Measurements from ENCODE around the gene TMEM245. TPM values are rescaled to one million over a fixed set of nuclear protein-coding genes. Genes with fewer than 3 reads are reported as not detected.

The TMEM245 gene
- total and polyA plus RNA-seq, 2 donors (not counting 3 experiments of a cell fraction or from before 2014, with no cell fraction given), result 44.2 to 48.0 TPM

DNA sequence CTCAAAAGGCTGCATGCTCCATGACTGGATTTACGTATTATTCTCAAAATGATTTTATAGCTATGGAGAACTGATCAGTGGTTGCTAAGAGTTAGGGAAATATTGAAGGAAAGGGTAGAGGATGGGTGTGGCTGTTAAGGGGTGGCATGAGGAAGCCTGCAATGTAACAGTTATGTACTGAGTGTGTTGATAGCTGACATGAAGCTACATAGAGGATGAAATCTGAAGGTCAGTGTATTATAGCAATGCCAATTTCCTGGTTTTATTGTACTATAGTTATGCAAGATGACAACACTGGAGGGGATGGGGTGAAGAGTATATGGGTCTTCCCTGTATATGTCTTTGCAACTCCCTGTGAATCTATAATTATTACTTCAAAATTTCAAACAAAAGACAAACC lies 51.0 kb downstream of the TMEM245 start:
- Histone ChIP-seq H3K9me3 (replicated peaks; ENCODE audit: control insufficient read depth, insufficient read depth, low read length) (no peaks in the 10 kb centered on the region), H3K79me2 (ENCODE audit: control insufficient read depth, insufficient read depth, low read length) (no peaks in the 10 kb centered on the region), H3K9me1 (replicated peaks; ENCODE audit: control insufficient read depth, extremely low read depth, insufficient read depth, low read length) (no peaks in the 10 kb centered on the region), H3K4me2 (ENCODE audit: insufficient read depth, low read length) (no peak overlapping the region), H3K4me3 (replicated peaks in 1 of 3; ENCODE audit: insufficient read depth in 1 of 3, low read depth in 1 of 3, low read length in 3 of 3) (no peak overlapping the region), H3K9ac (replicated peaks; ENCODE audit: extremely low read depth, insufficient read depth, low read length) (no peak overlapping the region), H3K27me3 (ENCODE audit: control insufficient read depth in 2 of 2, insufficient read depth in 2 of 2, low read length in 2 of 2) (no peaks in the 10 kb centered on the region), H3K36me3 (ENCODE audit: control insufficient read depth in 2 of 2, extremely low read depth in 1 of 2, insufficient read depth in 2 of 2, low read length in 2 of 2) (peaks cover 8 to 18% of the 10 kb centered on the region in 2 experiments), H3K27ac (ENCODE audit: insufficient read depth, low read depth, low read length) (no peak overlapping the region), H4K20me1 (replicated peaks; ENCODE audit: control insufficient read depth, extremely low read depth, insufficient read depth, low read length) (no peaks in the 10 kb centered on the region), H2AFZ (ENCODE audit: low read depth, low read length) (no peak overlapping the region), H3K4me1 (ENCODE audit: control insufficient read depth, extremely low read depth, insufficient read depth, low read length) (peaks cover 14% of the 10 kb centered on the region)
- CTCF ChIA-PET, result interaction anchor here (1.1 kb wide), 1 partner anchor 401 kb away, joined by 4 read pairs; no protein-coding TSS in a partner anchor
- FAIRE-seq, result no peak
- no peak for DNase-seq (ENCODE audit: low read depth, low spot score)
- intact Hi-C loops (cut with micrococcal nuclease) (no loop called here), dilution Hi-C loops (cut with MboI; ENCODE audit: extremely low pct_ligation_motif_present, low sequenced_read_pairs) (no loop called here)
- TF ChIP-seq EZH2 (IDR thresholded peaks at IDR 0.05; ENCODE audit: borderline replicate concordance, low read depth, low read length, severe bottlenecking), result no peak
- no peak for TF ChIP-seq CTCF (IDR thresholded peaks at IDR 0.05; ENCODE audit: extremely low read depth in 1 of 2, insufficient read depth in 1 of 2, low read depth in 1 of 2, low read length in 2 of 2)
- no peak for TF ChIP-seq POLR2AphosphoS5 (IDR thresholded peaks at IDR 0.05; ENCODE audit: insufficient read depth, low read depth, low read length)
- POLR2A ChIA-PET, result interaction anchor here (0.6 kb wide), 1 partner anchor 940 kb away, joined by 5 read pairs; no protein-coding TSS in a partner anchor
- BruUV-seq (replicated peaks), result no TSS peak

GRCh38 chr9:109064963-109065702 lies 54.6 kb downstream of the TMEM245 start:
- CTCF ChIA-PET, result interaction anchor here (1.0 to 1.1 kb wide), 2 partner anchors 51 to 111 kb away, joined by 3 read pairs; no protein-coding TSS in a partner anchor
- peaks cover 6 to 16% of the 10 kb centered on the region in 2 experiments for H3K36me3 ChIP-seq (ENCODE audit: control insufficient read depth in 2 of 2, extremely low read depth in 1 of 2, insufficient read depth in 2 of 2, low read length in 2 of 2)
- no peak overlapping the region for H3K4me2 ChIP-seq (ENCODE audit: insufficient read depth, low read length)
- no peak overlapping the region for H3K4me3 ChIP-seq (replicated peaks in 1 of 3; ENCODE audit: insufficient read depth in 1 of 3, low read depth in 1 of 3, low read length in 3 of 3)
- no peak overlapping the region for H3K9ac ChIP-seq (replicated peaks; ENCODE audit: extremely low read depth, insufficient read depth, low read length)
- no peaks in the 10 kb centered on the region for H3K79me2 ChIP-seq (ENCODE audit: control insufficient read depth, insufficient read depth, low read length)
- peaks cover 14% of the 10 kb centered on the region for H3K4me1 ChIP-seq (ENCODE audit: control insufficient read depth, extremely low read depth, insufficient read depth, low read length)
- no peaks in the 10 kb centered on the region for H3K9me3 ChIP-seq (replicated peaks; ENCODE audit: control insufficient read depth, insufficient read depth, low read length)
- POLR2A ChIA-PET, result no interaction called here
- FAIRE-seq, result no peak
- H3K27me3 ChIP-seq (ENCODE audit: control insufficient read depth in 2 of 2, insufficient read depth in 2 of 2, low read length in 2 of 2), result no peaks in the 10 kb centered on the region
- no peak overlapping the region for H2AFZ ChIP-seq (ENCODE audit: low read depth, low read length)
- no peaks in the 10 kb centered on the region for H4K20me1 ChIP-seq (replicated peaks; ENCODE audit: control insufficient read depth, extremely low read depth, insufficient read depth, low read length)
- no TSS peak for BruUV-seq (replicated peaks)
- no peak for DNase-seq (ENCODE audit: low read depth, low spot score)
- dilution Hi-C loops (cut with MboI; ENCODE audit: extremely low pct_ligation_motif_present, low sequenced_read_pairs) (no loop called here), intact Hi-C loops (cut with micrococcal nuclease) (no loop called here)
- H3K27ac ChIP-seq (ENCODE audit: insufficient read depth, low read depth, low read length), result peak overlapping the region; percentile 22
- no peaks in the 10 kb centered on the region for H3K9me1 ChIP-seq (replicated peaks; ENCODE audit: control insufficient read depth, extremely low read depth, insufficient read depth, low read length)
- no peak for TF ChIP-seq MYC (IDR thresholded peaks at IDR 0.05; ENCODE audit: low read depth, low read length)
- TF ChIP-seq GATA2 (IDR thresholded peaks at IDR 0.05; ENCODE audit: insufficient read depth, insufficient read length, low read depth, low read length), result peak; percentile 89
